Activated CD4-positive, alpha-beta memory T cell treated with anti-CD3 and anti-CD28 coated beads for 36 hours (primary cell): Measurements from ENCODE around the gene CLIP4. TPM values are rescaled to one million over a fixed set of nuclear protein-coding genes. Genes with fewer than 3 reads are reported as not detected.
"Not testable (repeated sequence)": the region's sequence is repeated elsewhere in the genome, so short reads cannot be mapped to it uniquely, and the experiment has no call there.

ENCODE experiments used
- CTCF ChIA-PET: fragments of 350-600 bp; sonication (Branson Sonifier 250); formaldehyde crosslinking; loops from one replicate; lab custom pipeline; 2021; ENCODE audit warnings: antibody characterized with exemption, inconsistent platforms; lab: Charles Lee
- POLR2A ChIA-PET: fragments of 350-600 bp; sonication (Branson Sonifier 250); formaldehyde crosslinking; loops from one replicate; lab custom pipeline; 2021; ENCODE audit warnings: antibody characterized with exemption; lab: Charles Lee
- DNase-seq: peaks from one replicate; pipeline ENCODE4 v3.0.0-alpha.2; 2020
- H3K27ac Mint-ChIP-seq: one replicate; pipeline ENCODE4 v1.8.0; 2021; ENCODE audit warnings: mixed read lengths
- H3K27me3 Mint-ChIP-seq: one replicate; pipeline ENCODE4 v1.8.0; 2021; ENCODE audit warnings: mixed read lengths
- H3K36me3 Mint-ChIP-seq: one replicate; pipeline ENCODE4 v1.8.0; 2021; ENCODE audit warnings: mixed read lengths
- H3K4me1 Mint-ChIP-seq: one replicate; pipeline ENCODE4 v1.8.0; 2021; ENCODE audit warnings: low read depth, mixed read lengths
- H3K4me3 Mint-ChIP-seq: one replicate; pipeline ENCODE4 v1.8.0; 2021; ENCODE audit warnings: mild to moderate bottlenecking, mixed read lengths
- H3K9me3 Mint-ChIP-seq: one replicate; pipeline ENCODE4 v1.8.0; 2021; ENCODE audit warnings: mixed read lengths
- intact Hi-C: fragments of 100-400 bp; cut with micrococcal nuclease; formaldehyde crosslinking; loops from one replicate; pipeline ENCODE4 v1.15.1; 2023
- total RNA-seq, 2 experiments: library from RNA; stranded (reverse); gene quantifications; one replicate each; pipeline ENCODE4 v1.2.3, GENCODE V29; 2021

The CLIP4 gene
- total RNA-seq, 2 experiments from 2014 or later: 26.5 to 27.9 TPM

GRCh38 chr2:29079887-29080286 is 35.3 kb upstream of the CLIP4 start:
- no peaks in the 10 kb centered on the region for H3K4me1 Mint-ChIP-seq
- intact Hi-C loops: no loop called here
- no peaks in the 10 kb centered on the region for H3K27me3 Mint-ChIP-seq
- peaks cover 2% of the 10 kb centered on the region for H3K36me3 Mint-ChIP-seq
- DNase-seq: no peak
- CTCF ChIA-PET: no interaction called here
- H3K27ac Mint-ChIP-seq: no peak overlapping the region
- H3K9me3 Mint-ChIP-seq: peaks cover 16% of the 10 kb centered on the region
- H3K4me3 Mint-ChIP-seq: no peak overlapping the region
- POLR2A ChIA-PET: no interaction called here

DNA sequence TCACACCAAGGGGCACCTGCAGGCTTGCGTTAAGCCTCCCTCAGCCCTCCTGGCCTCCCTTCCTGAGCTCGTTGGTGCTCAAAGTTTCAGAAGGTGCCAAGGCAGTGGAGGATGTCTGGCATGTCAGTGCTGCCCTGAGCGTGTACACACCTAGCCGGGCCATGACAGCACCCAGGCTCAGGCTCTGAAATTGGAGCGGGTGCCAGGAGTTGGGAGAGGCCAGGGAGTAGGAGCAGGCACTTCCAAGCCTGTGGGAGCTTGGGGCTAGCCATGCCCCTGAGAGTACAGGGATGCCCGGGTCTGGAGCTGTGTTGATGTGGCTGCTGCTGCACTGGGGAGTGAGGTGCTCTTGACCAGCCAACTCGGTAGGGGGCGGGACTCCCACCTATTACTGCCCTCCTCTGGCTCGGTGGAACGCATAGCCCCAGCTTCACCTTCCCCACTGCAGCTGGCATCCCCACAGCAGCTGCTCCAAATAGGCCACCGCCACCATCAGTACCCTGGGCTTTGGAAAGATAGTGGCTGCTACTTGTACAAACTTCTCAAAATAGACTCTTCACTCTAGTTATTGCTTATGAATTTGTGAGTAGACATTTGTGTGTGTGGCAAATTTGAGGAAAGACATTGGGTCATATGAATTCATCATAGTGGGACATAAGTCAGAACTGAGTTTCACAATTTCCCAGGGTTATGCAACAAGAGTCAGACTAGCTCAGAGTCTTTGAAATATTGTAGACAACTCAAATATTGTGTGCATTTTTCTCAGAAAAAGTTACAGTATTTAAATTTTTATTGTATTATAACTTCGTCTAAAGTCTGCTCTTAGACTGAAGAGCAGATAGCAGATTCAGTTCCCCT is 34.1 kb upstream of the CLIP4 start:
- POLR2A ChIA-PET: no interaction called here
- no peaks in the 10 kb centered on the region for H3K4me1 Mint-ChIP-seq
- no peak overlapping the region for H3K27ac Mint-ChIP-seq

GRCh38 chr2:29082804-29083495 is 32.3 kb upstream of the CLIP4 start:
- Mint-ChIP-seq H3K36me3 (peaks cover 2% of the 10 kb centered on the region), H3K27ac (no peak overlapping the region)

More for the DNA sequence above, 34.1 kb upstream of the CLIP4 start:
- no peaks in the 10 kb centered on the region for H3K27me3 Mint-ChIP-seq
- peaks cover 16% of the 10 kb centered on the region for H3K9me3 Mint-ChIP-seq
- H3K4me3 Mint-ChIP-seq: no peak overlapping the region
- H3K36me3 Mint-ChIP-seq: peaks cover 2% of the 10 kb centered on the region
- CTCF ChIA-PET: no interaction called here
- no peak for DNase-seq
- intact Hi-C loops: no loop called here

DNA sequence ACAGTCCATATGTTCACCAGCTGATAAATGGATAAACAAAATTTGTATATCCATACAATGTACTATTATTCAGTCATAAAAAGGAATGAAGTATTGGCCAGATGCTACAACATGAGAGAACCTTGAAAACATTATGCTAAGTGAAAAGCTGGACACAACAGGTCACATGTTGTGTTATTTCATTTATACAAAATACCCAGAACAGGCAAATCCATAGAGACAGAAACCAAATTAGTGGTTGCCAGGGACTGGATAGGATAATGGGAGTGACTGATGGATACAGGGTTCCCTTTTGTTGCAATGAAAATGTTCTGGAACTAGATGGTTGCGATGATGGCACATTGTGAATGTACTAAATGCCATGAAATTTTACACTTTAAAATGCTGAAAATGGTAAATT is 30.7 kb upstream of the CLIP4 start:
- POLR2A ChIA-PET: no interaction called here
- Mint-ChIP-seq H3K27ac (no peak overlapping the region), H3K9me3 (peaks cover 7% of the 10 kb centered on the region), H3K27me3 (peaks cover 3% of the 10 kb centered on the region), H3K36me3 (peaks cover 2% of the 10 kb centered on the region), H3K4me1 (no peaks in the 10 kb centered on the region), H3K4me3 (no peak overlapping the region)
- CTCF ChIA-PET: no interaction called here
- intact Hi-C loops: no loop called here
- no peak for DNase-seq

More at GRCh38 chr2:29082804-29083495, 32.3 kb upstream of the CLIP4 start:
- H3K9me3 Mint-ChIP-seq: peaks cover 11% of the 10 kb centered on the region
- ChIA-PET CTCF (interaction anchor here (0.7 kb wide), 1 partner anchor 1348 kb away, joined by 5 read pairs; no protein-coding TSS in a partner anchor), POLR2A (no interaction called here)
- intact Hi-C loops: no loop called here
- peaks cover under 1% of the 10 kb centered on the region for H3K27me3 Mint-ChIP-seq
- H3K4me3 Mint-ChIP-seq: no peak overlapping the region
- H3K4me1 Mint-ChIP-seq: no peaks in the 10 kb centered on the region
- no peak for DNase-seq

DNA sequence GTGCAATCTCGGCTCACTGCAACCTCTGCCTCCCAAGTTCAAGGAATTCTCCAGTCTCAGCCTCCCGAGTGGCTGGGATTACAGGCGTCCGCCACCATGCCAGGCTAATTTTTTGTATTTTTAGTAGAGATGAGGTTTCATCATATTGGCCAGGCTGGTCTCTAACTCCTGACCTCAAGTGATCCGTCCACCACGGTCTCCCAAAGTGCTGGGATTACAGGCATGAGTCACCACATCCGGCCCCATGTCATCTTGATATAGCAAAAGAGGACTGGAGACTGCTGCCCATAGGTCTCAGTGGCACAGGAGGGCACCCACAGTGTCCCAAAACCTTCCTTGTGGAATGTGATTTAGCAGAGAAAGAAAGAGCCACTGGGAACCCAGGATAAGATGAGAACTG is 24.9 kb upstream of the CLIP4 start:
- CTCF ChIA-PET, POLR2A ChIA-PET, H3K27ac Mint-ChIP-seq: not testable (repeated sequence)

GRCh38 chr2:29096969-29097368 is 18.2 kb upstream of the CLIP4 start:
- intact Hi-C loops: no loop called here
- Mint-ChIP-seq H3K4me1 (no peaks in the 10 kb centered on the region), H3K9me3 (no peaks in the 10 kb centered on the region), H3K36me3 (no peaks in the 10 kb centered on the region), H3K27me3 (no peaks in the 10 kb centered on the region), H3K27ac (no peak overlapping the region), H3K4me3 (no peak overlapping the region)
- DNase-seq: no peak
- CTCF ChIA-PET: no interaction called here
- POLR2A ChIA-PET: no interaction called here

More for the DNA sequence above, 24.9 kb upstream of the CLIP4 start:
- intact Hi-C loops, H3K9me3 Mint-ChIP-seq, H3K4me3 Mint-ChIP-seq, DNase-seq, H3K4me1 Mint-ChIP-seq, H3K36me3 Mint-ChIP-seq, H3K27me3 Mint-ChIP-seq: not testable (repeated sequence)

DNA sequence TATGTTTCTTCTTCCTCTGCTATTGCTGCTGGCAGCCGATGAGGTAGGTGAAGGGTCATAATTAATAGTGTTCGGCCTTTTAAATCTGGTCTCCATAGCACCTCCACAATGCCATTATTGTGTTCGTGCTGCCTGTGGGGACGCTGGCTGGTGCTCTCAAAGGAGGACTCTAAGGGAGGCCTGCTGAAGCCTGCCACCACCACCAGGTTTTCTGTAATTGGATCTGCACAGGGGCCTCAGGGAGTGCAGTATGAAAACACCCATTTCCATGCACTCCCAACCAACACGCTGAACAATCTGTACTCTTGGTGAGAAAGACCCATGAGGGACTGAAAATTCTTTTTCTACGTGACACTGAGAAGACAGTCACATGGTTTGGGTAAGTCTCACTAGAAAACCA is 17.6 kb upstream of the CLIP4 start:
- Mint-ChIP-seq H3K27me3 (no peaks in the 10 kb centered on the region), H3K27ac (no peak overlapping the region), H3K9me3 (no peaks in the 10 kb centered on the region), H3K4me3 (no peak overlapping the region), H3K36me3 (no peaks in the 10 kb centered on the region), H3K4me1 (no peaks in the 10 kb centered on the region)
- ChIA-PET POLR2A (no interaction called here), CTCF (no interaction called here)
- no peak for DNase-seq
- intact Hi-C loops: no loop called here

- Mint-ChIP-seq H3K27ac (no peak overlapping the region), H3K4me3 (no peak overlapping the region), H3K27me3 (no peaks in the 10 kb centered on the region), H3K4me1 (no peaks in the 10 kb centered on the region), H3K9me3 (no peaks in the 10 kb centered on the region), H3K36me3 (no peaks in the 10 kb centered on the region)
- CTCF ChIA-PET: no interaction called here
- no peak for DNase-seq
- POLR2A ChIA-PET: no interaction called here
- intact Hi-C loops: no loop called here
Measured at GRCh38 chr2:29100564-29100963, 14.7 kb upstream of the CLIP4 start.

DNA sequence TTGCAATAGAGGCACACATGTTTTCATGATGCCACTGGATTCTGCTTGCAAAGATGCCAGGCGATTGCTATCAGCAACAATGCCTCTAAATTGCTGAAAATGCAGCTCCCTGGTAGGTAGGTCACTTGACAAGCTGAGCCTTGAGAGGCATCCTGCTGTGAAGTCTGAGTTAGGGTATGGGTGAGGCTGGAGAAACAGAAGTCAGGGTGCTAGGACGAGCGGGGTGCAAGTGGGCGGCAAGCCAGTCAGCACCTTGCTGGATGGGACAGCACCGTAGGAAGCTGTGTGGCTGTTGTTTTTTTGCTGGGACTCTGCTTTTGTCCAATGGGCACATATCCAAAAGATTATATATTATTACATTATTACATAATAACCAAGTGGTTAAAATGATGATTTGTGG is 10.5 kb upstream of the CLIP4 start:
- peaks cover 1% of the 10 kb centered on the region for H3K27me3 Mint-ChIP-seq
- ChIA-PET POLR2A (no interaction called here), CTCF (interaction anchor here (2.0 kb wide), 1 partner anchor 13 kb away, joined by 5 read pairs; no protein-coding TSS in a partner anchor)
- H3K9me3 Mint-ChIP-seq: no peaks in the 10 kb centered on the region
- no peaks in the 10 kb centered on the region for H3K36me3 Mint-ChIP-seq
- no peak overlapping the region for H3K4me3 Mint-ChIP-seq
- intact Hi-C loops: no loop called here
- H3K4me1 Mint-ChIP-seq: no peaks in the 10 kb centered on the region
- no peak overlapping the region for H3K27ac Mint-ChIP-seq
- no peak for DNase-seq

GRCh38 chr2:29105375-29105774 is 9.8 kb upstream of the CLIP4 start:
- Mint-ChIP-seq H3K9me3 (no peaks in the 10 kb centered on the region), H3K36me3 (no peaks in the 10 kb centered on the region), H3K4me3 (no peak overlapping the region), H3K27ac (no peak overlapping the region), H3K27me3 (peaks cover 1% of the 10 kb centered on the region), H3K4me1 (peaks cover 2% of the 10 kb centered on the region)
- DNase-seq: no peak
- intact Hi-C loops: no loop called here
- POLR2A ChIA-PET: no interaction called here
- CTCF ChIA-PET: interaction anchor here (2.0 kb wide), 1 partner anchor 12 kb away, joined by 5 read pairs; no protein-coding TSS in a partner anchor

- no peaks in the 10 kb centered on the region for H3K36me3 Mint-ChIP-seq
- no peak overlapping the region for H3K27ac Mint-ChIP-seq
- intact Hi-C loops: no loop called here
- DNase-seq: no peak
- no peak overlapping the region for H3K4me3 Mint-ChIP-seq
- H3K4me1 Mint-ChIP-seq: peaks cover 6% of the 10 kb centered on the region
- CTCF ChIA-PET: interaction anchor here (2.0 kb wide), 1 partner anchor 11 kb away, joined by 5 read pairs; no protein-coding TSS in a partner anchor
- H3K27me3 Mint-ChIP-seq: peaks cover 1% of the 10 kb centered on the region
- no peaks in the 10 kb centered on the region for H3K9me3 Mint-ChIP-seq
- POLR2A ChIA-PET: no interaction called here
Measured at GRCh38 chr2:29106256-29106655, 9.0 kb upstream of the CLIP4 start.

DNA sequence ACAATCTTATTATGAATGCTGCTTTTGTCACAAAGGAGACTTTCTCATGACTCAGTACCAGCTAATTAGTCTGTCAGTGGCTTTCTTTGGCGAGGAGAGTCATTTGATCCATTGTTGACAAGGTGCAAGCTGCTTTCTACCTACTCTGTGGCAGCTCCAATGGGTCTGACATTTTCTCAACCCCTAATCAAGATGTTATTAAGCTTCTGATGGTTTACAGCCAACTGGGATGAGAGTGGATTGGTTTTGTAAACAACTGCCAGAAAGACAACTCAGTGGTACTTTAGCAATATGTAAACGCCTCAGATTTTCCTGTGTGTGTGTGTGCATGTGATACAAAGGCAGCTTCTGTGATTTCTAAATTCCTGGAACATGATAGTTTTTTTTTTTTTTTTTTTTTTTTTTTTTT is 8.2 kb upstream of the CLIP4 start:
- H3K4me1 Mint-ChIP-seq: peaks cover 8% of the 10 kb centered on the region
- ChIA-PET CTCF (no interaction called here), POLR2A (no interaction called here)
- no peak overlapping the region for H3K27ac Mint-ChIP-seq
- intact Hi-C loops: no loop called here
- H3K27me3 Mint-ChIP-seq: peaks cover 1% of the 10 kb centered on the region
- no peaks in the 10 kb centered on the region for H3K36me3 Mint-ChIP-seq
- H3K4me3 Mint-ChIP-seq: no peak overlapping the region
- DNase-seq: no peak
- H3K9me3 Mint-ChIP-seq: no peaks in the 10 kb centered on the region
